Tibial nerve (tissue), 4 donors: ENCODE data around the gene KCNK6.

Source experiments
- CTCF ChIP-seq, 5 experiments: fragments of 200-600 bp in 3 of 5; fragments of 450-650 bp in 2 of 5; sonication (generic) in 3 of 5; IDR thresholded peaks; one replicate each; pipeline ENCODE4 v1.5.1; 2016 to 2019; ENCODE audit warnings: antibody characterized with exemption in 5 of 5, mild to moderate bottlenecking in 3 of 5, moderate library complexity in 2 of 5
- EP300 ChIP-seq, 2 donors: sonication (generic); formaldehyde crosslinking; IDR thresholded peaks; one replicate each; pipeline ENCODE4 v1.6.1; 2017; ENCODE audit warnings: antibody characterized with exemption in 2 of 2, mild to moderate bottlenecking in 1 of 2

- TF ChIP-seq EP300 (IDR thresholded peaks at IDR 0.05): no peak
- no peak for TF ChIP-seq CTCF (IDR thresholded peaks at IDR 0.05)
These were observed 12.0 kb upstream of the KCNK6 start for GRCh38 chr19:38307597-38307996.
